NCI-H146 (cell line): ENCODE measurements around the gene HENMT1.
A peak's percentile ranks its signal among the peaks of the same experiment; 100 is the strongest.
"Not testable (repeated sequence)": the region's sequence is repeated elsewhere in the genome, so short reads cannot be mapped to it uniquely, and the experiment has no call there.

Experiments
- DNase-seq: peaks from one replicate; lab custom pipeline; 2025; lab: John Stamatoyannopoulos, UW

HENMT1 gene

DNA sequence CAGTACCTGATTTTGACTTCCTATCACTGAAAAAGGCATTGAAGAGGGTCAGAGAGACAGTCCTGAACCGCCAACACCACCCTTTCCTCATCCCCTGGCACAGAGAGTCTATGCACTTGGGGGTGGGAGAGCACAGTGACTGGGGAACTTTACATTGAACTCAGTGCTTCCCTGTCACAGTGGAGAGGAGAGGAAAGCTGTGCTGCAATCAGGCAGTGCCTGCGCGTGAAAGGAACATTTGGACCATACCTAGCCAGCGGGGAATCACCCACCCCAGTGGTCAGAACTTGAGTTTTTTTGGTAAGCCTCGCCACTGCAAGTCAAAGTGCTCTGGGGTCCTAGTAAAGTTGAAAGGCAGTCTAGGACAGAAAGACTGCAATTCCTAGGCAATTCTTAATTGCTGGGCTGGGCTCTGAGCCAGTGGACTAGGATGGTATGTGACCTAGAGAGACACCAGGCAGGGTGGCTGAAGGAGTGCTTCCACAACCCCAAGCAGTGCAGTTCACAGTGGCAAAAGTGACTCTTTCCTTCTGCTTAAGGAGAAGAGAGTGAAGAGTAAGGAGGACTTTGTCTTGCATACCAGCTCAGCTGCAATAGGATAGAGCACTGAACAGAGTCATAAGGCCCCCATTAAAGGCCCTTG lies 9.4 kb upstream of the HENMT1 start:
- no peak for DNase-seq

DNA sequence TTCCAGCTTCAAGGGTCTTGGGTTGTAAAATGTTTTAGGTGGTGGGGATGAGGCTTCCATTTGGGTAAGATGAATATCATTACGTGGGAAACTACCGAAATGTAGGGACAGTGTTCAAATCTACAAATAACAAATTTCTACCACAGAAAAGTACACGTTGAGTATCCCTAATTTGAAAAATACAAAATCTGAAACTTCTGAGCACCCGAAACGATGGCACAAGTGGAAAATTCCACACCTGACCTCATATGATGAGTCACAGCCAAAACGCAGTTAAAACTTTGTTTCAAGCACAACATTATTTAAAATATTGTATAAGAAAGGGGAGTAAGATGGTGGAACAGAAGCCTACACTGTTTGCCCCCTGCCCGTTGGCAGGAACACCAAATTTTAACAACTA lies 8.8 kb upstream of the HENMT1 start:
- DNase-seq: no peak

DNA sequence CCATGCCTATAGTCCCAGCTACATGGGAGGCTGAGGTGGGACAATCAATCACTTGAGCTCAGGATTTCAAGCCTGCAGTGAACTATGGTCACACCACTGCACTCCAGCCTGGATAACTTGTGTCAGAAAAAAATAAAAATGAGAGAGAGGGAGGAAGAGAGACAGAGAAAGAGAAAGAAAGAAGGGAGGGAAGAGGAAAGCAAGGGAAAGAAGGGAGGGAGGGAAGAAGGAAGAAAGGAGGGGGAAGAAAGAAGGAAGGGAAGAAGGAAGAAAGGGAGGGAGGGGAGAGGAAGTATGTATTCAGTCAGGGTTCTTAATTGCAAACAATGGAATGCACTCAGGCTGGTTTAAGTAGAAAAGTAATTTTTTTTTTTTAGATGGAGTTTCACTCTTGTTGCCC lies 7.9 kb upstream of the HENMT1 start:
- no peak for DNase-seq

DNA sequence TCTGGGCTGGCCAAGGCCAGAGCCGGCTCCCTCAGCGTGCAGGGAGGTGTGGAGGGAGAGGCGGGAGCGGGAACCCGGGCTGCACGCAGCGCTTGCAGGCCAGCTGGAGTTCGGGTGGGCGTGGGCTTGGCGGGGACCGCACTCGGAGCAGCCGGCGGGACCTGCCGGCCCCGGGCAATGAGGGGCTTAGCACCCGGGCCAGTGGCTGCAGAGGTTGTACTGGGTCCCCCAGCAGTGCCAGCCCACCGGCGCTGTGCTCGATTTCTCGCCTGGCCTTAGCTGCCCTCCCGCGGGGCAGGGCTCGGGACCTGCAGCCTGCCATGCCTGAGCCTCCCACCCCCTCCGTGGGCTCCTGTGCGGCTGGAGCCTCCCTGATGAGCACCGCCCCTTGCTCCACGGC lies 6.5 kb upstream of the HENMT1 start:
- not testable (repeated sequence) for DNase-seq

DNA sequence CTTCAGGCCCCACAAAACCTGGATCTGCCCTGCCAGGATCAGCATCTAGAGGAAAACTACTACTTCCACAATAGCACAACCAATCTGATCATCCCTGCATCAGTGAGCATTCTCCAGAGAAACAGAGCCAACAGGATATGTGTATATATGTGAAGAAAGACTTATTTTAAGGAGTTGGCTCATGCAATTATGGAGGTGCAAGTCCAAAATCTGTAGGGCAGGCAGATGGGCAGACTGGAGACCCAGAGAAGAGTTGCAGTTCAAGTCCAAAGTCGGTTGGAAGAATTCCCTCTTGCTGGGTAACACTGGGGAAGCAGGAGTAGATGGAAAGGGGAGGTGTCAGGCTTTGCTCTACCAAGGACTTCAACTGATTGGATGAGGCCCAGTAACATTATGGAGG lies 4.9 kb upstream of the HENMT1 start:
- no peak for DNase-seq

DNA sequence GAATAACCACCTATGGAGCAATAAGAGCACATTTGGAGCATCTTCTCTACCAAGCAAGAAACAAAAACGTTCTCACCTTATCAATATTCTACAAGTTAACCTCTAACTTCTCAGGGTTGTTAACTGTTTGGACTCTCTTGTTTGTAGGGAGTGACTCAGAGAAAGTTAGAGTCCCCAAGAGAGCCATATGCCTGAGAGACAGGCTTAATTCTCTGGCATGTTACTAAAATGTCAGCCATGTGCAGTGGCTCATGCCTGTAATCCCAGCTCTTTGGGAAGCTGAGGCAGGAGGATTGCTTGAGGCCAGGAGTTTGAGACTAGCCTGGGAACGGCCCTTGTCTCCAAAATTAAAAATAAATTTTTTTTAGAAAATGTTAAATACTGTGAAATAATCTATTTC lies 4.2 kb upstream of the HENMT1 start:
- no peak for DNase-seq

DNA sequence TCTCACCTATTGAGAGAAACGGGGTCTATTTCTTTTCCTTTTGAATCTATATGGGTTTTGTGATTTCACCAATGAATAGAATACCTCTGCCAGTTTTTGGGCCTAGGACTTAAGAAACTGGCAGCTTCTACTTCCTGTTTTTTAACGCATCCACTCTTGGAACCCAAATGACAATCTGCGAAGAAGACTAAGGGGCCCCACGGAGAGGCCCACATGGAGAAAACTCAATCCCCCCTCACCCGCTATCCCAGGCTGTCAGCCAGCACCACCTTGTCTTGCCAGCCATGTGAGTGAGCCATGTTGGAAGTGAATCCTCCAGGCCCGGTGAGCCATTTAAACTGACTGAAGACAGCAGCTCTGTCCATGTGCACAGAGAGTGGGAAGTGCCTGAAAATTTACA lies 3.6 kb upstream of the HENMT1 start:
- DNase-seq: no peak

DNA sequence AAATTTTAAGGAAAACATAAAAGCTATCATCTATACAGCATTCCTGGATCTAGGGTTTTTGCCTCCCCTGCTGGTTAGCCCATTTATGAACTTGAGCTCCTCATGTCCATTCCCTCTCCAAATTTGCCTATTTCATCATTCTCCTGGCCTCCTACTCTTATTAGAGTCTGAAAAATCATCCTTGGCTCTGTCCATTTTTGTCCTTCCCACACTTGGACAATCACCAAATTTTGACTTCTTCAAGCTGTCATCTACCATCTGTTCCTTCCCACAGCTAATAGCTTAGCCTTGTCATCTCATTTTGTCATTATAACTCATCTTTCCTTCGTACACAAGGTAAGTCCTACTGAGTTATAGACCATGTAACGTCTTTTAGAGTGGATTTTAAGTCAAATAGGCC lies 2.2 kb upstream of the HENMT1 start:
- DNase-seq: no peak

DNA sequence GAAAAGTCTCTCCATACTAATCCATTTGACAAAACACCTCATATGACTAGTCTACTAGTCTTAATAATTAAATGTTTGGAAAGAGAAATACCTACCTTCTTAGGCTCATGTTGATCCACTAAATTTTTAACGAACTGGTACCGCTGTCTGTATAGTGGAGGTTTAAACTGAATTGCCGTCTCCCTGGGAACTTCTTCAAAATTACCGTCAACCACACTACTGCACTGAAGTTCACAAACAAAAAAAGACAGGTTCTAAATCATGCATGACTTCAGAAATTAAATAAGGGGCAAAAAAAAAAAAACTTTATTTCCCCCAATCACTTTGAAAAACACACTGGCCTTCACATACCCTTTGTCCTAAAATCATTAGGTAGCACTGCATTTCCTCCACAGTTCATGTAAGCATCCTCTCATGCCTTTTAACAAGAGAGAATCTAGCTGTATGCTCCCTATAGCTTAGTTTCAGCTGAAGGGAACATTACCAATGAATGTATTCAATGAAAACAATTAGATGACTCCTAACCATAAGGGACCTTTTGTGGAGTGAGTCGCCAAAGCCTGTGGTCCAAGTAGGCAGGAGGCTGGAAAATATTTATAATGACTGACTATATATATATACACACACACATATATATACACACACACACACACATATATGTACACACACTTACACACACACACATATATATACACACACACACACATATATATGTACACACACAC lies 3.4 kb downstream of the HENMT1 start:
- no peak for DNase-seq

DNA sequence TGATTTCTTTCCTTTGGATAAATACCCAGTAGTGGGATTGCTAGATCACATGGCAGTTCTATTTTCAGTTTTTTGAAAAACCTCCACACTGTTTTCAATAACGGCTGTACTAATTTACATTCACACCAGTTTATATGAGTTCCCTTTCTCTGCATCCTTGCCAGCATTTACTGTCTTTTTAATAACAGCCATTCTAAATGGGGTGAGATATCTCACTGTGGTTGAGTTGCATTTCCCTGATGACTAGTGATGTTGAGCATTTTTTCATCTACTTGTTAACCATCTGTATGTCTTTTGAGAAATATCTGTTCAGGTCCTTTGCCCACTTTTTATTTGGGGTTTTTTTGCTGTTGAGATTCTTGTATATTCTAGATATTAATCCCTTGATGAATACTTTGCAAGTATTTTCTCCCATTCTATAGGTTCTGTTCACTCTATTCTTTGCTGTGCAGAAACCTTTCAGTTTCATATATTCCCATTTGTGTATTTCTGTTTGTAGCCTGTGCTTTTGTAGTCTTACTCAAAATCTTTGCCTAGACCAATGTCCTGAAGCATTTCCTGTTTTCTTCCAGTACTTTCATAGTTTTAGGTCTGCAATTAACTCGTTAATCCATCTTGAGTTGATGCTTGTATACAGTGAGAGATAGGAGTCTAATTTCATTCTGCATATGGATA lies 7.3 kb downstream of the HENMT1 start:
- no peak for DNase-seq

DNA sequence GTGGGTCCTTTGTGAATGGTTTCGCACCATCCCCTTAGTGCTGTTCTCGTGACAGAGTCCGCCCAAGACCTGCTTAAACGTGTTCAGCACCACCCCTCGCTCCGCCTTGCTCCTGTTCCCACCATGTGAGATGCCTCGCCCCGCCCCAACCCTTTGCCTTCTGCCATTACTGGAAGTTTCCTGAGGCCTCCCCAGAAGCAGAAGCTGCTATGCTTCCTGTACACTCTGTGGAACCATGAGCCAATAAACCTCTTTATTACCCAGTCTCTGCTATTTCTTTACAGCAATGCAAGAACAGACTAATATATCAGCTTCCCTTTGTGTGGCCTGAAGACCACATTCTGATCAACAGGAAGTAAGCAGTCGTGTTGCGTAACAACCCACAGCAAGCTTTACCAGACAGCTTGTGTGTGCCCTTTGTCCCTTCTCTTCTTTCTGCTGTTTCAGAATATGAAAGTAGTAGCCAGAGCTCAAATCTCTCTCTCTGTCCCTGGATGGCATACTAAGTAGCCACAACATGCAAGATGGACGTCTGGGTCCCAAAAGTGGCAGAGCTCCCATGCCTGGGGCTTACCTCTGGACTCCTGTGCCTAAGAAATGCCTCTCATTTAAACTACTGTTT lies 14.1 kb downstream of the HENMT1 start:
- DNase-seq: no peak

DNA sequence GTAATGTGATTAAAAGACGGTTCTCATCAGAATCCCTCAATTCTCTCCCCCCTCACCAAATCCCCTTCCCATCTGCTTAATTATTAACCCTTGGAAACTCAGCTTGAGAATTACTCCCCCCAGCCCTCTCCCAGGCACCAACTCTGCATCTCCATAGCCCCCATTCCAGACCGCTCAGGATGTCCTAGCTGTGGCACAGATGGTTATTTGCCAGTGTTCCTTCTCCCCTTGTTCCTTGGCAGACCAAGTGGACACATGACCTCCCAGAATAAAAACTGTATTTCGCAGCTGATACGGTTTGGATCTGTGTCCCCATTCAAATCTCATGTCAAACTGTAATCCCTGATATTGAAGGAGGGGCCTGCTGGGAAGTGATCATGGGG lies 14.6 kb downstream of the HENMT1 start:
- DNase-seq: no peak

DNA sequence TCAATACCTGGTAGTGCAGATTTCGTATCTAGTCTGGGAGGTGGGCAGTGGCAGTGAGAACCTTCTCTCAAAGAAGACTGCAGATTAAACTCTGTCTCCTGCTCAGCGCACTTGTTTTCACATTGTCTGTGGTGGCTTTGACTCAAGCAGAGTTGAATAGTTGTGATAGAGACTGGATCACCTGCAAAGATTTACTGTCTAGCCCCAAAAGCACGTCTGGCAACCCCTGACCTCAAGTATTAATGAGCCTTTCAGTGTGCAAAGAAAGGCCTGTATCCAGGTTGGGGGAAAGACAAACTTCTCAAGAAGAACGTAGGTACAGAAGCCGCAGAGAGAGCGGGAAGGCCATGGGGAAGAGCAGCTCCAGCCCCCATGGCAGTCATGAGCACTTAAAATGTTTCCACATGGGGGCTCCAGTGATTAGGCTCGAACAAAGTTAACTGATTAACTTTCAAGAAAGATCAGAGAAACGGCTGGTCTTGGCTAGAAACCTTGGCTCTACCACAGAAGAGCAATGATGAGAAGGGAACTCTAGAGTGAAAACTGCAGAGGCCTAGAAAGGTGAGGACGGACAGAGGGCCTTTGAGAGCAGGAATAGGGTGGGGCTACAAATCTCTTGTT lies 15.2 kb downstream of the HENMT1 start:
- DNase-seq: no peak

DNA sequence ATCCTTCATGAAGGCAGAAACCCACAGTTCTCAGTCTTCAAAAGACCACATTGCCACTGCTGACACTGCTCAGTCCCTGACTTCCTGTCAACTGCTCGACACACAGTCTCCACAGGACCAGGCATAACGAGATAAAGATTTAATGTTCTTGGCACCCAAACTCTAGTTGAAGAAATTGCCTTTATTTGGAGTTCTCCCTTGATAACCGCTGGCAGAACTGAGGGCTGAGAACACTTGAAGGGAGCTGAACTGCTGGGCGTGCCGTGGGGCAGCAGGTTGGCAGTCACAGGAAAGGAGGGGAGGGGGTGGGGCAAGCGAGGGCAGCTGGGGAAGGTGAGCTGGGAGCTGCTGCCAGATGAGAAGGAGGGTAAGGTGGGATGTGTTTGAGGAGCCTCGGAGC lies 15.9 kb downstream of the HENMT1 start:
- no peak for DNase-seq

DNA sequence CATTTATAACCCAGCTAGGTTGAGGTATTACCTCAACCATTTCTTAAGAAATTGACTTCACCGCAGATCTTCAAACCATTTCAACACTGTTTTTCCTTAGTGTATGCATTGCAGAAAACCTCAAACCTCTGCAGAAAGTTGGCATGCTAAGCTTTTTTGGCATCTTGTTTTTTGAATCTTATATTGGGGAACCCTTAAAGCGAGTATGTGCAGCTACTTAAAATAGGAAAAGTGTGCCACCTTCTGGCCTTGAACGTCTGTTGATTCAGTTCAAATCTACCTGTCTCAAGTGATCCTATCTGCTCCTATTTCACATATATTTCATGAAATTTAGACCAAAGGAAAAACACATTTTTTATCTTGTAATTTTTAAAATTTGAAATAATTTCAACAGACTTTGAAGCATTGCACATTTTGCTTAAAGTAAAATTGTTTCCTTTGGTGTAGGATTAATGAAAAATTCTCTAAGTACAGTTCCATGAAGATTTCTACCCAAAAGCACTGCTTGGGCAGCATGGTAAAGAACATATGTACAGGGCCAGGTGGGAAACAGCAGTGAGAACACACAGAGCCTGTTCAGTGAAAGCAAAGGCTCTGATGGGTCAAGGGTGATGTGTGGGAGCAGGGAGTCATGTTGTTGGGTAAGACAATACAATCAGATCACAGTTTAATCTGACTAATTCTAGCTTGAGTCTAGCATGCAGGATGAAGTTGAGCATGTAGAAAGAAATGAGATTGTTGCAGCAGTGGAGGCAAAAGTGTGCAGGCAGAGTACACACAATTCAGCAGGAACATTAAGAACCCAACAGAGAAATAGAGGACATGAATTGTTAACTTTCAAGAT lies 17.2 kb downstream of the HENMT1 start:
- DNase-seq: peak; percentile 44

DNA sequence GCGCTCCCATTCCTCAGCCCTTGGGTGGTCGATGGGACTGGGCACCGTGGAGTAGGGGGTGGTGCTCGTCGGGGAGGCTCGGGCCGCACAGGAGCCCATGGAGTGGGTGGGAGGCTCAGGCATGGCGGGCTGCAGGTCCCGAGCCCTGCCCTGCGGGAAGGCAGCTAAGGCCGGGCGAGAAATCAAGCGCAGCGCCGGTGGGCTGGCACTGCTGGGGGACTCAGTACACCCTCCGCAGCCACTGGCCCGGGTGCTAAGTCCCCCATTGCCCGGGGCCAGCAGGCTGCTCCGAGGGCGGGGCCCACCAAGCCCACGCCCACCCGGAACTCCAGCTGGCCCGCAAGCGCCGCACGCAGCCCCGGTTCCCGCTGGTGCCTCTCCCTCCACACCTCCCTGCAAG lies 20.0 kb downstream of the HENMT1 start:
- DNase-seq: not testable (repeated sequence)

DNA sequence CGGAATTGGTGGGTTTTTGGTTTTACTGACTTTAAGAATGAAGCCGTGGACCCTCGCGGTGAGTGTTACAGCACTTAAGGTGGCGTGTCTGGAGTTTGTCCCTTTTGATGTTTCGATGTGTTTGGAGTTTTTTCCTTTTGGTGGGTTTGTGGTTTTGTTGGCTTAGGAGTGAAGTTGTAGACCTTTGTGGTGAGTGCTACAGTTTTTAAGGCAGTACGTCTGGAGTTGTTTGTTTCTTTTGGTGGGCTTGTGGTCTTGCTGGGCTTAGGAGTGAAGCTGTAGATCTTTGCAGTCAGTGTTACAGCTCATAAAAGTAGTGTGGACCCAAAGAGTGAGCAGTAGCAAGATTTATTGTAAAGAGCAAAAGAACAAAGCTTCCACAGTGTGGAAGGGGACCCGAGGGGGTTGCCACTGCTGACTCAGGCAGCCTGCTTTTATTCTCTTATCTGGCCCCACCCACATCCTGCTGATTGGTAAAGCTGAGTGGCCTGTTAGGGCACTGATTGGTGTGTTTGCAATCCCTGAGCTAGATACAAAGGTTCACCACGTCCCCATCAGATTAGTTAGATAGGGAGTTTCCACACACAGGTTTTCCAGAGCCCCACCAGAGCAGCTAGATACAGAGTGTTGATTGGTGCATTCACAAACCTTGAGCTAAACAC lies 20.9 kb downstream of the HENMT1 start:
- DNase-seq: no peak

DNA sequence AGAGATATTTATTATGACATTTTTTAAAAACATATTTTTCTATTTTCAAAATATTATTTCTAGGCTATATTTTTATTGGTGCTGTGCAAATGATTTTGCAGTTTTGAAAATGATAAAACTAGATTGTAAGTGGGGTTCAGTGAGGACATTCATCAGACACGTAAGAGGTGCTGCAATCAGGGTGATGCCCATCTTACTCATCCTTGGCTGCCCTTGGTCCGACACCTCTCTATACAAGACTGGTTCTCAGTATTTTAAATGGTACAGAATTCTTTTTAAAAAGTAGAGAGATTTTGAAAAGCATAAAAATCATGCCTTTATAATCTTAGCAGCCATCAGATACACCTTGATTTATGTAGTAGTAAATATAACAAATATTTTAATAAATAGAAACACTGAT lies 24.0 kb downstream of the HENMT1 start:
- DNase-seq: no peak

DNA sequence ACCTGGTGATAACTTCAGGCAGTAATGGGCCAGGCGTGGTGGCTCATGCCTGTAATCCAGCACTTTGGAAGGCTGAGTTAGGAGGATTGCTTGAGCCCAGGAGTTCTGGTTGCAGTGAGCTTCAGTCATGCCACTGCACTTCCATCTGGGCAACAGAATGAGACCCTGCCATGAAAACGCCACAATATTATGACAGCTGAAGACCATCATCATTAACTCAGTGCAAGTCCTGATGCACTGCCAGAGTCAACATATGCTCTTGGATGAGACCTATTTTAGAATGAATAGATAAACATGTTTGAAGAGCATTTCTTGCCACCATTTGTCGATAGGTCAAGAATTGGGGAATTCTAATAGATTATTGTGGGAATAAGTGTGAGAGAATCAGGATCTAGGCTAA lies 26.4 kb downstream of the HENMT1 start:
- no peak for DNase-seq

DNA sequence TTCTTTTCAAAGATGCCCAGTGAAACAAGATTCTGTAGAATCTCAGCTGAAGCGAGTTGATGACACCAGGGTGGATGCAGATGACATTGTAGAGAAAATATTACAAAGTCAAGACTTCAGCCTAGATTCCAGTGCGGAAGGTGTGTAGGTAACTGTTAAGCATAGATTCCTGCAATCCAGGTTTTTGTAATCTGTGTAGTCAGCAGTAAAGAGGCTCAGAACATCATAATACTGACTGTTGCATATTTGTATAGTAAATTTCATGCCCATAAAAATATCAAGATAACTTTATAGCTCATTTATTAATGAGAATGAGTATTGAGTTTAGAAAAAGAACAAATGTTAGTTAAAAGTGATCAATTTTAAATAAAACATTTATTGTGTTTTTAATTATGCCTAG lies 32.2 kb downstream of the HENMT1 start:
- no peak for DNase-seq

DNA sequence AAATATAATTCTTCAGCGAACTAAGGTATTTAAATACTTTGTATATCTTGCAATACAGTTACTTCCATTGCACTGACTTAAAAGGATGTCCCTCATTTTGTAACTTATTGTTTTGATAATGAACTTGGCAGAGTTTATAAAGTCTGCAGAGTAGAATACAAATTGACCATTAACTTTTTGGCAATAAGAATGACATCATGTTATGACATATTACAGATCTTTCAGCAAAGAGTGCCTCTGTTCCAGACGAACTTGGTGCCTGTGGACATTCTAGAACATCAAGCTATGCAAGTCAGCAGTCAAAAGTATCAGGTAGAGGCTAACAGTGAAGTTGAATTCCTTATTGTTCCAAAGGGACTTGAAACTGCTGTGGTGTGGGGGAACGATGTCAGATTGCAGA lies 32.9 kb downstream of the HENMT1 start:
- no peak for DNase-seq
